GM19463 (cell line): ENCODE results near the gene TOGARAM1.

Experiments used
- ATAC-seq: cut with Tn5 transposase; IDR thresholded peaks from one replicate; pipeline ENCODE4 v1.9.1; 2021; ENCODE audit warnings: mild to moderate bottlenecking, moderate library complexity; ENCODE audit not compliant: unreplicated experiment

The TOGARAM1 gene

GRCh38 chr14:44961554-44962333 is at the start of gene TOGARAM1, which contains the start of gene KLHL28:
TOGARAM1 (plus strand) TSS chr14:44962190; CDS start chr14:44962422, 232 bp downstream.
KLHL28 (minus strand) TSS chr14:44961947; CDS start chr14:44945928, 16,019 bp downstream.
- ATAC-seq, result peak; percentile 90

- ATAC-seq, result no peak
Observed at GRCh38 chr14:44914849-44915248, 47.1 kb upstream of the TOGARAM1 start.

- ATAC-seq, result no peak
Observed at GRCh38 chr14:44928793-44929192, 33.2 kb upstream of the TOGARAM1 start.

- no peak for ATAC-seq
Observed at GRCh38 chr14:44935155-44935554, 26.8 kb upstream of the TOGARAM1 start.

GRCh38 chr14:44937547-44937946 is 24.4 kb upstream of the TOGARAM1 start:
- ATAC-seq, result no peak

- ATAC-seq, result no peak
Observed at GRCh38 chr14:44940211-44940610, 21.8 kb upstream of the TOGARAM1 start.

- no peak for ATAC-seq
Observed at GRCh38 chr14:44940944-44941343, 21.0 kb upstream of the TOGARAM1 start.

- no peak for ATAC-seq
Observed at GRCh38 chr14:44941591-44941990, 20.4 kb upstream of the TOGARAM1 start.

GRCh38 chr14:44942436-44942835 is 19.6 kb upstream of the TOGARAM1 start:
- ATAC-seq, result no peak

GRCh38 chr14:44944107-44944506 is 17.9 kb upstream of the TOGARAM1 start:
- ATAC-seq, result no peak

- ATAC-seq, result no peak
Observed at GRCh38 chr14:44945264-44945663, 16.7 kb upstream of the TOGARAM1 start.

- ATAC-seq, result no peak
Observed at GRCh38 chr14:44951051-44951450, 10.9 kb upstream of the TOGARAM1 start.

- ATAC-seq, result no peak
Observed at GRCh38 chr14:44952391-44953110, 9.4 kb upstream of the TOGARAM1 start.

- no peak for ATAC-seq
Observed at GRCh38 chr14:44954750-44955149, 7.2 kb upstream of the TOGARAM1 start.

GRCh38 chr14:44955528-44955927 is 6.5 kb upstream of the TOGARAM1 start:
- ATAC-seq, result no peak

- ATAC-seq, result no peak
Observed at GRCh38 chr14:44956866-44957265, 5.1 kb upstream of the TOGARAM1 start.

GRCh38 chr14:44959538-44959937 is 2.5 kb upstream of the TOGARAM1 start:
- no peak for ATAC-seq

- ATAC-seq, result no peak
Observed at GRCh38 chr14:44960146-44960545, 1.8 kb upstream of the TOGARAM1 start.

- no peak for ATAC-seq
Observed at GRCh38 chr14:44960646-44961045, 1.3 kb upstream of the TOGARAM1 start.

GRCh38 chr14:44961151-44961553 is 838 bp upstream of the TOGARAM1 start:
- ATAC-seq, result peak; percentile 15

GRCh38 chr14:44962334-44963043 is 499 bp downstream of the TOGARAM1 start:
- peak; percentile 20 for ATAC-seq
